Suprapubic skin (tissue), 3 donors: ENCODE data around the gene KCNJ13.

Source experiments
- POLR2AphosphoS5 ChIP-seq, 3 donors: sonication (generic); formaldehyde crosslinking; IDR thresholded peaks; one replicate each; pipeline ENCODE4 v1.6.1; 2017; ENCODE audit warnings: antibody characterized with exemption in 3 of 3
- TF ChIP-seq, protein P1 (sequence below), 2 donors: fragments of 200-600 bp in 1 of 2; fragments of 450-650 bp in 1 of 2; sonication (generic) in 1 of 2; IDR thresholded peaks; one replicate each; pipeline ENCODE4 v1.5.1; 2016 to 2019; ENCODE audit warnings: antibody characterized with exemption in 2 of 2, mild to moderate bottlenecking in 1 of 2, moderate library complexity in 1 of 2

DNA sequence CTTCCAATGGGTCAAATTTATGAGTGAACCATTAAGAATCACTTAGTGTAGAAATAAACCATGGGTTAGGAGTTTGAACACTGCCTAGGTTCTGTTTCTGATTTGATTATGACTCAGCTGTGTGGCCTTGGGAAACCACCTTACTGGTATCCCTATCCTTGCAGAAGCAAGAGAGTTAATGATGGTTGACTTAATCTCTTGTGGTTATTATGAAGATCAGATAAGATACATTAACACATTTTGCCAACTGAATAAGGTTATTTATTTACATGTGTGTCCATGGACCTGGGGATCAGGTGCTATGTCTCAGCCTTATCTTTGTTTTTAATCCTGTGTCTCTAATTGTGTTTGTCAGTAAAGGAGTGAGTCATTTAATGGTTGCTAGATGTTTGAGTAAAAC is 5.4 kb upstream of the KCNJ13 start:
- no peak for TF ChIP-seq POLR2AphosphoS5 (IDR thresholded peaks at IDR 0.05)
- TF ChIP-seq, protein P1, sequence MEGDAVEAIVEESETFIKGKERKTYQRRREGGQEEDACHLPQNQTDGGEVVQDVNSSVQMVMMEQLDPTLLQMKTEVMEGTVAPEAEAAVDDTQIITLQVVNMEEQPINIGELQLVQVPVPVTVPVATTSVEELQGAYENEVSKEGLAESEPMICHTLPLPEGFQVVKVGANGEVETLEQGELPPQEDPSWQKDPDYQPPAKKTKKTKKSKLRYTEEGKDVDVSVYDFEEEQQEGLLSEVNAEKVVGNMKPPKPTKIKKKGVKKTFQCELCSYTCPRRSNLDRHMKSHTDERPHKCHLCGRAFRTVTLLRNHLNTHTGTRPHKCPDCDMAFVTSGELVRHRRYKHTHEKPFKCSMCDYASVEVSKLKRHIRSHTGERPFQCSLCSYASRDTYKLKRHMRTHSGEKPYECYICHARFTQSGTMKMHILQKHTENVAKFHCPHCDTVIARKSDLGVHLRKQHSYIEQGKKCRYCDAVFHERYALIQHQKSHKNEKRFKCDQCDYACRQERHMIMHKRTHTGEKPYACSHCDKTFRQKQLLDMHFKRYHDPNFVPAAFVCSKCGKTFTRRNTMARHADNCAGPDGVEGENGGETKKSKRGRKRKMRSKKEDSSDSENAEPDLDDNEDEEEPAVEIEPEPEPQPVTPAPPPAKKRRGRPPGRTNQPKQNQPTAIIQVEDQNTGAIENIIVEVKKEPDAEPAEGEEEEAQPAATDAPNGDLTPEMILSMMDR (IDR thresholded peaks at IDR 0.05), result no peak
